Measurements from ENCODE around the gene FCER1A. TPM values are rescaled to one million over a fixed set of nuclear protein-coding genes. Genes with fewer than 3 reads are reported as not detected.

FCER1A gene
- total and polyA plus RNA-seq, 10 of the 15 experiments (the other 5 are each of a cell fraction or from before 2014, with no cell fraction given) = 0.06 to 0.62 (median 0.20) TPM; not detected in 5

DNA sequence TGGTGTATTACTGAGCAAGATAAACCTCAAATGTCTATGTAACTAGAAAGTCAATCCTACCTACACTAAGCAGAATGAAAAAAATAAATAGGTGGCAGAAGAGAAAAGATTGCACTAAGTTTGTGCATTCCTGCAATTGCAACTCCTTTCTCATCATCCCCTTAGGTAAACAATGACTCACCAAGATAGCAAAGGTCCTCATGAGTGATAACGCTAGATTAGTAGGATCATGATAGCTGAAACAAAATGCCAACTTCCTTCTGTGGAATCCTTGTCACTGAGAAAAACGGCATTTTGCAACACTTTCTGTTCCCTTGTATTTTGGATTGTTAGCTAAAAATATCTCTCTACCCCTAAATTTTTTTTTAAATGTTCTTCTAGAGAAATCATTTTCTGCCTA lies 20.0 kb upstream of the FCER1A start (continued):
- TF ChIP-seq, protein P1, sequence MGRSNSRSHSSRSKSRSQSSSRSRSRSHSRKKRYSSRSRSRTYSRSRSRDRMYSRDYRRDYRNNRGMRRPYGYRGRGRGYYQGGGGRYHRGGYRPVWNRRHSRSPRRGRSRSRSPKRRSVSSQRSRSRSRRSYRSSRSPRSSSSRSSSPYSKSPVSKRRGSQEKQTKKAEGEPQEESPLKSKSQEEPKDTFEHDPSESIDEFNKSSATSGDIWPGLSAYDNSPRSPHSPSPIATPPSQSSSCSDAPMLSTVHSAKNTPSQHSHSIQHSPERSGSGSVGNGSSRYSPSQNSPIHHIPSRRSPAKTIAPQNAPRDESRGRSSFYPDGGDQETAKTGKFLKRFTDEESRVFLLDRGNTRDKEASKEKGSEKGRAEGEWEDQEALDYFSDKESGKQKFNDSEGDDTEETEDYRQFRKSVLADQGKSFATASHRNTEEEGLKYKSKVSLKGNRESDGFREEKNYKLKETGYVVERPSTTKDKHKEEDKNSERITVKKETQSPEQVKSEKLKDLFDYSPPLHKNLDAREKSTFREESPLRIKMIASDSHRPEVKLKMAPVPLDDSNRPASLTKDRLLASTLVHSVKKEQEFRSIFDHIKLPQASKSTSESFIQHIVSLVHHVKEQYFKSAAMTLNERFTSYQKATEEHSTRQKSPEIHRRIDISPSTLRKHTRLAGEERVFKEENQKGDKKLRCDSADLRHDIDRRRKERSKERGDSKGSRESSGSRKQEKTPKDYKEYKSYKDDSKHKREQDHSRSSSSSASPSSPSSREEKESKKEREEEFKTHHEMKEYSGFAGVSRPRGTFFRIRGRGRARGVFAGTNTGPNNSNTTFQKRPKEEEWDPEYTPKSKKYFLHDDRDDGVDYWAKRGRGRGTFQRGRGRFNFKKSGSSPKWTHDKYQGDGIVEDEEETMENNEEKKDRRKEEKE (IDR thresholded peaks at IDR 0.05) = no peak
- no peak for TF ChIP-seq EZH2 (IDR thresholded peaks at IDR 0.05; ENCODE audit: borderline replicate concordance, control insufficient read depth, low read depth, low read length)
- no peak for TF ChIP-seq NR2C1 (IDR thresholded peaks at IDR 0.05)

DNA sequence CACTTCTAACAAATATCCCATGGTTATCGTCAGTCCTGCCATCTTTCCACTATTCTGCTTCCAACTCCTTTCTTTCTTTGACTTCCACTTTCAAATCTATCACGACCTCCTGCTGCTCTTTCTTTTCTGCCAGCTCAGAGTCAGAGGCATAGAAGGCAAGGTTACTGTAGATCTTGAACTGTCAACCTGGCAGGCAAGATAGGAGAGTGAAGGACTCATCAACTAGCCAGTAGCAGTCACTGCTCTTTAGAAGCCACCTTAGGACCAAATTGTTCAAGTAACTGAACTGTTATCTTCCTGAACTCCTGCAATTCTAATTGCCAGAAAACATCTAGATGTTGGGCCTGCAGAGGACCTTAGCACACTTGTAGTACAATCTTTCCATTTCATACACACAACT lies 13.1 kb upstream of the FCER1A start:
- intact Hi-C loops (cut with micrococcal nuclease; ENCODE audit: unreplicated experiment) = loop anchor here (10.0 kb wide), 1 partner anchor 56 kb away; no protein-coding TSS in a partner anchor
- Histone ChIP-seq H2AFZ (ENCODE audit: control insufficient read depth, low read depth, low read length) (no peak overlapping the region), H3K79me2 (ENCODE audit: control insufficient read depth, insufficient read depth, low read length) (no peaks in the 10 kb centered on the region), H3K36me3 (ENCODE audit: control insufficient read depth in 2 of 2, insufficient read depth in 2 of 2, low read length in 1 of 2) (no peaks in the 10 kb centered on the region), H3K27ac (ENCODE audit: control insufficient read depth, insufficient read depth) (no peak overlapping the region), H3K4me1 (ENCODE audit: control insufficient read depth, insufficient read depth, low read length) (no peaks in the 10 kb centered on the region), H3K4me3 (no peak overlapping the region), H3K9me3 (replicated peaks; ENCODE audit: control insufficient read depth, insufficient read depth, low read length) (no peaks in the 10 kb centered on the region), H3K9ac (ENCODE audit: control insufficient read depth, insufficient read depth, low read length) (no peak overlapping the region), H4K20me1 (ENCODE audit: control insufficient read depth, insufficient read depth) (no peaks in the 10 kb centered on the region), H3K4me2 (ENCODE audit: control insufficient read depth, insufficient read depth) (no peak overlapping the region), H3K27me3 (replicated peaks in 1 of 2; ENCODE audit: control insufficient read depth in 2 of 2, insufficient read depth in 2 of 2, low read length in 1 of 2) (no peaks in the 10 kb centered on the region)
- no TSS peak for BruUV-seq (replicated peaks)
- ATAC-seq (no peak), DNase-seq (ENCODE audit: low read depth, low spot score) (no peak), FAIRE-seq (no peak)
- RAD21 ChIA-PET (ENCODE audit: unreplicated experiment) = no interaction called here
- WGBS (ENCODE audit: insufficient coverage, insufficient replicate concordance, low lambda C conversion rate, missing lambda C conversion rate) = 31% methylated on average over 2 of the region's 2 CpGs
- CTCF ChIA-PET = no interaction called here
- POLR2A ChIA-PET = no interaction called here
- SMC1A ChIA-PET (ENCODE audit: uncharacterized antibody, unreplicated experiment) = no interaction called here
- in situ Hi-C loops (cut with MboI) = no loop called here
- no peak for TF ChIP-seq SPI1 (IDR thresholded peaks at IDR 0.05; ENCODE audit: borderline replicate concordance, insufficient read depth, low read depth, low read length)
- no peak for TF ChIP-seq NFIC (IDR thresholded peaks at IDR 0.05; ENCODE audit: low read depth, low read length)
- TF ChIP-seq RUNX3 (IDR thresholded peaks at IDR 0.05; ENCODE audit: low read length) = no peak
- no peak for TF ChIP-seq POLR2AphosphoS2 (IDR thresholded peaks at IDR 0.05; ENCODE audit: low read depth, low read length)
- TF ChIP-seq MYC (IDR thresholded peaks at IDR 0.05; ENCODE audit: insufficient read depth, insufficient read length, insufficient replicate concordance, low read length, severe bottlenecking) = no peak
- TF ChIP-seq, protein P2, sequence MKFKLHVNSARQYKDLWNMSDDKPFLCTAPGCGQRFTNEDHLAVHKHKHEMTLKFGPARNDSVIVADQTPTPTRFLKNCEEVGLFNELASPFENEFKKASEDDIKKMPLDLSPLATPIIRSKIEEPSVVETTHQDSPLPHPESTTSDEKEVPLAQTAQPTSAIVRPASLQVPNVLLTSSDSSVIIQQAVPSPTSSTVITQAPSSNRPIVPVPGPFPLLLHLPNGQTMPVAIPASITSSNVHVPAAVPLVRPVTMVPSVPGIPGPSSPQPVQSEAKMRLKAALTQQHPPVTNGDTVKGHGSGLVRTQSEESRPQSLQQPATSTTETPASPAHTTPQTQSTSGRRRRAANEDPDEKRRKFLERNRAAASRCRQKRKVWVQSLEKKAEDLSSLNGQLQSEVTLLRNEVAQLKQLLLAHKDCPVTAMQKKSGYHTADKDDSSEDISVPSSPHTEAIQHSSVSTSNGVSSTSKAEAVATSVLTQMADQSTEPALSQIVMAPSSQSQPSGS (IDR thresholded peaks at IDR 0.05; ENCODE audit: low read length) = no peak
- no peak for TF ChIP-seq NRF1 (conservative IDR thresholded peaks at IDR 0.05; ENCODE audit: low read depth, low read length)
- no peak for TF ChIP-seq NR2C1 (IDR thresholded peaks at IDR 0.05)
- no peak for TF ChIP-seq HCFC1 (IDR thresholded peaks at IDR 0.05; ENCODE audit: low read length)
- TF ChIP-seq SIN3A (IDR thresholded peaks at IDR 0.05; ENCODE audit: low read depth, low read length) = no peak
- TF ChIP-seq, protein P3, sequence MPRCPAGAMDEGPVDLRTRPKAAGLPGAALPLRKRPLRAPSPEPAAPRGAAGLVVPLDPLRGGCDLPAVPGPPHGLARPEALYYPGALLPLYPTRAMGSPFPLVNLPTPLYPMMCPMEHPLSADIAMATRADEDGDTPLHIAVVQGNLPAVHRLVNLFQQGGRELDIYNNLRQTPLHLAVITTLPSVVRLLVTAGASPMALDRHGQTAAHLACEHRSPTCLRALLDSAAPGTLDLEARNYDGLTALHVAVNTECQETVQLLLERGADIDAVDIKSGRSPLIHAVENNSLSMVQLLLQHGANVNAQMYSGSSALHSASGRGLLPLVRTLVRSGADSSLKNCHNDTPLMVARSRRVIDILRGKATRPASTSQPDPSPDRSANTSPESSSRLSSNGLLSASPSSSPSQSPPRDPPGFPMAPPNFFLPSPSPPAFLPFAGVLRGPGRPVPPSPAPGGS (IDR thresholded peaks at IDR 0.05; ENCODE audit: borderline replicate concordance, insufficient read depth, low read depth, low read length, poor library complexity, severe bottlenecking) = no peak
- no peak for TF ChIP-seq ESRRA (IDR thresholded peaks at IDR 0.05; ENCODE audit: low read length)
- TF ChIP-seq RCOR1 (conservative IDR thresholded peaks at IDR 0.05; ENCODE audit: low read depth, low read length) = no peak
